GM13977 (cell line): Measurements from ENCODE around the gene WNT7A.

Experiments used
- DNase-seq: peaks from one replicate; pipeline ENCODE4 v3.0.0; 2012; ENCODE audit warnings: low spot score
- CTCF ChIP-seq: IDR thresholded peaks from 2 replicates; pipeline ENCODE4 v1.5.1; 2012; ENCODE audit warnings: mild to moderate bottlenecking, control low read depth; ENCODE audit not compliant: insufficient read depth; ENCODE audit errors: extremely low read depth, missing control alignments
- in situ Hi-C: fragments of 300-500 bp; cut with MboI; formaldehyde crosslinking; loops from one replicate; pipeline ENCODE4 v1.12.0; 2022; ENCODE audit warnings: low sequenced_read_pairs, low pct_unique_long_range_greater_than_20kb, mixed read lengths, inconsistent platforms; ENCODE audit not compliant: unreplicated experiment

The WNT7A gene

GRCh38 chr3:13776253-13777050 lies 103.4 kb downstream of the WNT7A start:
- in situ Hi-C loops, result no loop called here
- no peak for TF ChIP-seq CTCF
- DNase-seq, result no peak

- TF ChIP-seq CTCF, result no peak
- in situ Hi-C loops, result no loop called here
These were observed 106.8 kb downstream of the WNT7A start for GRCh38 chr3:13772885-13773745.

DNA sequence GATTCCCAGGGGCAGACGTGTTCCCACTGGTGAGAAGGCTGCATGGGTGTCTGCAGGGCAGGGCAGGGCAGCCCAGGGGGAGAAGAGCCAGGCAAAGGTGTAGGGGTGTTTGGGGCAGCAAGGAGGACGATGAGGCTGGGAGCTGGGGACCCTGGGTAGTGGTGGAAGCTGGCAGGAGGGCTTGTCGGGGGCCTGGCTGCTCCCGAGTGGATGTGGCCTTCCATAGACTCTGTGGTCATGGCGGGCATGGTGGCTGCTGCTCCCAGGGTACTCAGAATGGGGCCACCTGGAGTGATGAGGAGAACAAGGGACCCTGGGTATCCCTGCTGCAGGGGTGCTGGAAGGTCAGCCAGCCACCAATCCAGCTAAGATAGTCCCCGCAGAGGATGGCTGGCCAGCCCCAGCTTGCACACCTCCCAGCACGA lies 107.5 kb downstream of the WNT7A start:
- no peak for TF ChIP-seq CTCF
- in situ Hi-C loops, result no loop called here
- DNase-seq, result no peak

More at GRCh38 chr3:13772885-13773745, 106.8 kb downstream of the WNT7A start:
- DNase-seq, result no peak

- no peak for DNase-seq
- in situ Hi-C loops, result no loop called here
- TF ChIP-seq CTCF, result no peak
These were observed 108.4 kb downstream of the WNT7A start for GRCh38 chr3:13771496-13771895.

- no peak for DNase-seq
- no peak for TF ChIP-seq CTCF
- in situ Hi-C loops, result no loop called here
These were observed 109.4 kb downstream of the WNT7A start for GRCh38 chr3:13770170-13771169.

DNA sequence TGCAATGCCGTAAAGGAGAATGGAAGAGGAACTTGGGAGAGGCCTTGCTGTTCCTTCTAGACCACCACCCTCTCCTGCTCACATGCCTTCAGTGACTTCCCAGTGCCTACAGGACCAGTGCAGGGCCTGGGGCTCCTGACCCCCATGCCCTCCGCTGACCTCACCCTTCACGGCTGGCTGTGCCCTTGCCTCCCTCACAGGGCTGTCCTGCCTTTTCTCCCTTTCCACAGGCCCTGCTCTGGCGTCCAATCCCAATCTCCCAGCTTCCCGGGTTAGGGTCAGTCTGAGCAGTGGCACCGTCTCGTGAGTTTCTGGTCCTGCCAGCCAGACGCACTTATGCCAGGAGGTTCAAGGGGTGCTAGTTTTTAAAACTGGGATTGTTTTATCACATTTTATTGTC lies 110.4 kb downstream of the WNT7A start:
- DNase-seq, result no peak
- in situ Hi-C loops, result no loop called here
- no peak for TF ChIP-seq CTCF
